Coronary artery (tissue), 2 donors: ENCODE results near the gene FOXN3.

Experiments
- DNase-seq: peaks from one replicate; pipeline ENCODE4 v3.0.0-alpha.2; 2017; ENCODE audit warnings: low spot score
- H3K27ac ChIP-seq, 2 donors: fragments of 200-600 bp; sonication (generic); one replicate each; pipeline ENCODE4 v1.5.1; 2016 to 2019
- H3K4me3 ChIP-seq: fragments of 200-600 bp; sonication (generic); 2 replicates; pipeline ENCODE4 v1.5.1; 2016; ENCODE audit warnings: mild to moderate bottlenecking, moderate library complexity
- TF ChIP-seq, protein P1 (sequence below): fragments of 200-600 bp; sonication (generic); IDR thresholded peaks from one replicate; pipeline ENCODE4 v1.5.1; 2019; ENCODE audit warnings: antibody characterized with exemption

Gene FOXN3

DNA sequence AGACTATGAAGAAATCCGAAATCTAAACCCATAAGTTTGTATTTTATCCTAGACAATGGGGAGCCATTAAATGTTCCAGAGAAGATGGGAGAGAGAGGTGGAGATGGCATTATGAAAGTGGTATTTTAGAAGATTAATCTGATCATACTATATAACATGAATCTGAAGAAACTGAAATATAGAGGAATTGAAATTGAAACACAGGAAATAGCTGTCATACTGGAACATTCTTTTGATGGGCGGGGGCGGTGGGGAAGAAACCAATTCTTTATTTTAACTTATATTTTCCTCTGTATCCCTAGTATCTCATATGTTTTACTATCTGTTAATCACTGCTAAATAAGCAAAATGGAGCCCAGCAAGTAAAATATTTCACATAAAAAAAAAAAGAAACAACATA lies 27.0 kb upstream of the FOXN3 start:
- TF ChIP-seq, protein P1, sequence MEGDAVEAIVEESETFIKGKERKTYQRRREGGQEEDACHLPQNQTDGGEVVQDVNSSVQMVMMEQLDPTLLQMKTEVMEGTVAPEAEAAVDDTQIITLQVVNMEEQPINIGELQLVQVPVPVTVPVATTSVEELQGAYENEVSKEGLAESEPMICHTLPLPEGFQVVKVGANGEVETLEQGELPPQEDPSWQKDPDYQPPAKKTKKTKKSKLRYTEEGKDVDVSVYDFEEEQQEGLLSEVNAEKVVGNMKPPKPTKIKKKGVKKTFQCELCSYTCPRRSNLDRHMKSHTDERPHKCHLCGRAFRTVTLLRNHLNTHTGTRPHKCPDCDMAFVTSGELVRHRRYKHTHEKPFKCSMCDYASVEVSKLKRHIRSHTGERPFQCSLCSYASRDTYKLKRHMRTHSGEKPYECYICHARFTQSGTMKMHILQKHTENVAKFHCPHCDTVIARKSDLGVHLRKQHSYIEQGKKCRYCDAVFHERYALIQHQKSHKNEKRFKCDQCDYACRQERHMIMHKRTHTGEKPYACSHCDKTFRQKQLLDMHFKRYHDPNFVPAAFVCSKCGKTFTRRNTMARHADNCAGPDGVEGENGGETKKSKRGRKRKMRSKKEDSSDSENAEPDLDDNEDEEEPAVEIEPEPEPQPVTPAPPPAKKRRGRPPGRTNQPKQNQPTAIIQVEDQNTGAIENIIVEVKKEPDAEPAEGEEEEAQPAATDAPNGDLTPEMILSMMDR, result no peak
- Histone ChIP-seq H3K4me3 (no peak overlapping the region), H3K27ac (no peak overlapping the region)
- DNase-seq, result no peak

DNA sequence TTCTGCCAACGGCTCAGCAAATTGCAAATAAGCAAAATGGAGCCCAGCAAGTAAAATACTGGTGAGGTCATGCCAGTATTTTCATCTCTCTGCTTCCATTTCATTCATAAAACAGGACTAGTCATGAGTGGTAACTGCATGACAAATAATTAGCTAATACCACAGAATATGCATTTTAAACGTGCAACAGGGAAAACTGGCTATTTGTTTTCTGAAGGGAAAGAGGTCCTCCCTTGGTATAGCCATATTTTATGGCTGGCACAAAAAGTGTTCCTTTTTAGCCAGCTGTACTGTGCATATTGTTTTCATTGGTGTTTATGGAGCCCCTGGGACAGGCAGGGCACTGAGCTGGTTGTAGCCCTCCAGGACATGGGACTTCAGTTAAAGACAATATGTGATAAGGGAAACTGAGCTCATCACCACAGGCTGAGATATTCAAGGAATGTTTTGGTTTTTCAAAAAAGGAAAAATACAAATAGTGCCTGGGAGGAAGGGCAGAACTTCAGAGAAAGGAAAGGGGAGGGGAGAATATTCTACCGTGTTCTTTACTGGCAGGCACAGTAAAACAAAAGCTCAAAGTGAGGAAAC lies 26.1 kb upstream of the FOXN3 start:
- H3K27ac ChIP-seq, result peak overlapping the region; percentile 14 to 25
- TF ChIP-seq, protein P1, result no peak
- no peak for DNase-seq
- H3K4me3 ChIP-seq, result no peak overlapping the region

DNA sequence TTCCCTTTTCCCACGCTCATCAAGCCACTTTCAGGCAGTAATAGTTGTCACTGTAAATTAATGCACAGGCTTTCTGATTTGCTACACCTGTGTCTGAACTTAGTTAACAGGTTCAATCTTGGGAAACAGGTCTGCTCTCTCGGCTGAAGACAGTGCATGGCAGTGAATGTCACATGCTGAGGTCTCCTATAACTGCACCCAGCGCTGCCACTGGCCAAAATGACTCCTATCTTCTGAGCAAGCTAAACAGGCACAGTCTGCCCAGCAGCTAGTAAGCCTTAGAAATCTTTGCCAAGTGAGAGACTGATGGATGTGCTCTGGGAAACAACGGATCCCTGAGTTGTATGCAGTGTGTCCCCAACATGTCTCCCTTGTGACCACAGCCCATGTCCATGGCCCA lies 25.2 kb upstream of the FOXN3 start:
- TF ChIP-seq, protein P1, result no peak
- Histone ChIP-seq H3K4me3 (no peak overlapping the region), H3K27ac (no peak overlapping the region)
- DNase-seq, result no peak

DNA sequence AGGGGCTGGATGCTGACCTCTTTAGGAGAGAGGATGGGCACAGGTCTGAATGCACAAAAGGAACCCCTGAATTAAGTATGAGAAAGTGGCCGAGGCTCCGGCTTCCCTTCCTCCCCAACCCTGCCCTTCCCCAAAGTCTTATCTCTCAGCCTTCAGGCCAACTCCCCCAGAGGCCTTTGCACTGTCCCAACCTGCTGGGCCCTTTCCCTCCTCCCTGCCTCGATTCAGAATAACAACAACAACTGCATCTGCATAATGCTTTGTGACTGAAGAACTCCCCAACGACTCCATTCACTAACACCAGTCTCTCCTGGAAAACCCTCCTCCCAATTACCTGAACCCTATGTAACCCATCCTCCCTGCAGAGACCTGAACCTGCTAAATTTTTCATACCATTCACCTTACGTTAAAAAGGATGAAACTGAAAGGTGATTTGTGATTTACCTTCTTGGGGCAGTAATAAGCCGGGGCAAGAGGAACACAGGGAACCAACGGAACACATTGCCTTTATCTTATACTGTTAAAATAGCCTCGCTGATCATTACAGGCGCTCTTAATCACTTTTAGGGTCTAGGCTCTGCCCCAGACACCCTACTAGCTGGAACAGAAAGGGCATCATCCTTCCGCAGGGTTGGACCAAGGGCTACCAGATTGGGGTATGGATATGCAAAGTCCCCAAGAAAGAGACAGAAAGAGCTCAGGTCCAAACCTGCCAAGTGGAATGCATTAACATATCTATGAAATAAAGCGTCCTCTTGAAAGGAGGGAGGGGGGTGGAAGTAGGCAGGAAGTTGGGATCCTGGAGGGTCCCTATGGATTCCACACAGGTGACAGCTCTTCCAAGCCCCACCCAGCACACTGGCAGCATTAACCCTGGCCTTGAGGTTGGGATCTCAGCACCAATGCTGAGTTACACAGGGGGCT lies 24.2 kb upstream of the FOXN3 start:
- H3K27ac ChIP-seq, result no peak overlapping the region
- TF ChIP-seq, protein P1, result no peak
- no peak for DNase-seq
- H3K4me3 ChIP-seq, result no peak overlapping the region

DNA sequence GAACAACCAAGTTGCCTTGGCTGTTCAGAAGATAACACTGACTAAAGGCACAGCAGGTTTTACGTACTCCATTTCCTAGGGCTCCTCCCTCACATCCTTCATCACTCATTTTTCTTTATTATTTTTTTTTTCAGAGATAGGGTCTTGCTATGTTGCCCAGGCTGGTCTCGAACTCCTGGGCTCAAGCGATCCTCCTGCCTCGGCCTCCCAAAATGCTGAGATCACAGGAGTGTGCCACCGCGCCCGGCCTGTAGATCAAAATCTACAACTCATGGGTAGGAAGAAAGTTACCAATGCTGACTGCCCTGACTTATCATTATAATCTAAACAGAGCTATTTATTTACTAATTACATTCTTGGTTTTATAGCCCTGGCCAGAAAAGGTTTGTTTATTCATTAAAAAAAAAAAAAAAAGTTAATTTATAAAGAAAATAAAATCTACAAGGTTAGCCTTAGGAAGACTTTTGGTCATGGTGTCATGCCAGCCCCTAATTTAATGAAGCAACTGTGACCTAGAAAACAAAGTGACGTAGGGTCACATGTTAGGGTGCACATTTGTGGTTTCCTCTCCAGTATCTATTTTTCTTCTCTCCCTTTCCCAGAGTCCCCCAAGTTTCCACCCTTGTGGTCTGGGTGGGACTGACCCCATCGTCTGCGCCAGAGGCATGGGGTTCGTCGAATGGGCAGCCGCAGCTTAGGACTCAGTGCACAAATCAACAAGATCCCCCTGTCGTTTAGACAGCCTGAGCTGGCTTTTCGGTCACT lies 19.0 kb upstream of the FOXN3 start:
- TF ChIP-seq, protein P1, result no peak
- no peak for DNase-seq
- Histone ChIP-seq H3K27ac (no peak overlapping the region), H3K4me3 (no peak overlapping the region)

DNA sequence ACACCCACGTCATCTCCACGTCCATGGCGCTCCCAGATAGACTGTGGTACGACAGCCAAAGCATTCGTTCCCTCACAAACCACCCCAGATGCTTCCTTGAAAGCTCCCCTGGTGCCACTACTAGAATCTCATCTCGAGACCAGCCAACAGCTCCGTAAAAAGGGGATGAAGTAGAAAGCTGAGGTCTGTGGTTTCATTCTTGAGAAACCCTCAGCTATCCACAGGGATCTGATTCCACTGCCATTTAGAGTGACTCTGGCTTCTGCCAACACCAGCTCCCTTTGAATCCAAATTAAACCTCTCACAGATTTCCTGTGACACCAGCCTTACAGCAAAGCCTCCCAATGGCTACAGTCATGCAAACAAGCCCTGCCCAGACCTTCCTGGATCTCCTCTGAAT lies 18.5 kb upstream of the FOXN3 start:
- no peak for DNase-seq
- Histone ChIP-seq H3K27ac (no peak overlapping the region), H3K4me3 (no peak overlapping the region)
- TF ChIP-seq, protein P1, result no peak
